Mononuclear cell (primary cell): ENCODE measurements around the gene PTF1A. TPM values are rescaled to one million over a fixed set of nuclear protein-coding genes. Genes with fewer than 3 reads are reported as not detected.

ENCODE experiments used
- H3K27me3 ChIP-seq: 2 replicates; pipeline ENCODE4 v1.6.0; 2011; ENCODE audit warnings: low read length, control low read depth; ENCODE audit not compliant: insufficient read depth
- H3K4me1 ChIP-seq: 2 replicates; pipeline ENCODE4 v1.5.1; 2011; ENCODE audit warnings: mild to moderate bottlenecking, low read length, control low read depth; ENCODE audit not compliant: insufficient read depth
- H3K4me3 ChIP-seq: 2 replicates; pipeline ENCODE4 v1.5.1; 2011; ENCODE audit warnings: mild to moderate bottlenecking, low read length, moderate library complexity
- H3K9me3 ChIP-seq: 2 replicates; pipeline ENCODE4 v1.5.1; 2011; ENCODE audit warnings: low read depth, mild to moderate bottlenecking, control low read depth, low read length
- total RNA-seq: library from RNA; depleted of rRNA; stranded (reverse); fragments of >200 nt; gene quantifications from one replicate; pipeline ENCODE4 v1.2.3, GENCODE V29; 2012

The PTF1A gene
- total RNA-seq, 1 donor: not detected

DNA sequence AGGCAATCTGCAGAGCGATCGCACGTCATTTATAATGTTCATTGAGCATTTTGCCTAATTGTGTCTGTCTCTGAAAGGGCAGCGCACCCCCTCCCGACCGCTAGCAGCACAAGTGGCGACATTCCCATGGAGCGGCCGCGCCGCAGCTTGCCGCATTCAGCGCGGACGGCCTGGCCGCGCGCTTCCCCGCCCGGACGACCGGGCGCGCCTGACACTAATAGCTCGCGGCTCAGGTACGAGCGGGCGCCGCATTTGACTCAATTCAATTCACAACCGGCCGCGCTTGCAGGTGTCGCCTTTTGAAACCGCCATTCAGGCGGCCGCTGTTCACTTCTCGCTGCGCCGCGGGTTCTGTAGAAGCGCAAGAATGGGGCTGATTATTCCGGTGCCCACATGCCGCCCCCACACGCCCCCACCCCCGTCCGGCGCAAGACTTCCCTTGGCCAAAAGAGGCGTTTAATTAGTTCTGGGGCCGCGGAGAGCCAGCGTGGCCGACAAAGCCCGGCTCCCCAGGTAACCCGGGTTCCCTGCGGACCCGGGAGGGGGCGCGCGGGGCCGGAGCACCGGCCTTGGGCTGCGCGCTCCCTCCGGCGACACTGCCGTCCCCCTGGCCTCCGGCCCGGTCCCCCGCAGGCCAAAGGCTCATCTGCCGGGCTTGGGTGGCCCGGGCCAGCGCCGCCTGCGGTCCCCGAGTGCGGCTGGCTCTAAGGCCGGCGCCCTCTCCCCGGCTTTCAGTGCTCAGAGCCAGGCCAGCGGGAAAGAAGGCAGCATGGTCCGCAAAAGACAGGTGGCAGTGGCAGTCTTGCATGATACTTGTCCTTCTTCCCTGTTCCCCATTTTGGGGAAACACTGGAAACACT is 18.7 kb upstream of the PTF1A start:
- Histone ChIP-seq H3K27me3 (peaks cover 81% of the 10 kb centered on the region), H3K9me3 (no peaks in the 10 kb centered on the region), H3K4me1 (no peaks in the 10 kb centered on the region), H3K4me3 (no peak overlapping the region)

DNA sequence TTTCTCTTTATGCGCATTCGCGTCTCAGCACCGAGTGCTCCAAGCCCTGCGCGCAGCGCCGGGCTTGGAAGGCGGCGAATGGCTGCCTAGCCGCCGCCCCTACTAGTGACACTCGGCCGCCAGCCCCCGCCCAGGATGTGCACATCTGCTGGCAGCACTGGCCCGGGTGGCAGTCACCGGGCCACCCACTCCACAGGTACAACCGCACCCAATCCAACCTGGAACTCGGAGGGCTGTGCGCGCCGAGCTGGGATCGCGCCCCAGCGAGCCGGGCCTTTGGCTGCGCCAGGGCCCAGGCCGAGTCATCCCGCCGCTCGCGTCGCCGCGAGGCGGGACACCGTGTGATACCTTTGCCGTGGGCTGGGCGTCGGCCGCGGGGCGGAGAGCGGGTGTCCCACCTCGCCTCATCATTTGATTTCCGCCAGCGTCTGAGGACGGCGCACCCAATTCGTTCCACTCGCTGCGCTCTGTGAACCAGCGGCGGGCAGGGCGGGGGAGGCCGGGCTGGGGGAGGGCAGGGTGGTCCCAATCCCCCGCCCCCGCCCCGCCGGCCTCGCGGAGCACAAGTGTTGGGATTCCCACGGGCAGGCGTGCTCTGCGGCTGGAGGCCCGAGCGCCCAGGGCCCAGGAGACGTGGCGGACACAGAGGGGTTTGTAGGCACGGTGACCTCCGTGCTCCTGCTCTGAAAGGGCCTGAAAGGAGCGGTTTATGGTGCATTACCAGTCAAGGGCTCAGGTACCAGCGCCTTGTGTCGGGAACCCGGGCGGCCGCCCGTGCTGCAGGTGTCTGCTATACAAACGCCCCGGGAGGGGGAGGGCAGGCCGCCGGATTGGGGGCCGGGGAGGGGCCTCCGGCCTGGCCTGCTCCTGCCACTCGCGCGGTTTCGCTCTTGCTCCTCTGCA is 17.8 kb upstream of the PTF1A start:
- Histone ChIP-seq H3K4me1 (no peaks in the 10 kb centered on the region), H3K27me3 (peaks cover 83% of the 10 kb centered on the region), H3K9me3 (no peaks in the 10 kb centered on the region), H3K4me3 (no peak overlapping the region)

DNA sequence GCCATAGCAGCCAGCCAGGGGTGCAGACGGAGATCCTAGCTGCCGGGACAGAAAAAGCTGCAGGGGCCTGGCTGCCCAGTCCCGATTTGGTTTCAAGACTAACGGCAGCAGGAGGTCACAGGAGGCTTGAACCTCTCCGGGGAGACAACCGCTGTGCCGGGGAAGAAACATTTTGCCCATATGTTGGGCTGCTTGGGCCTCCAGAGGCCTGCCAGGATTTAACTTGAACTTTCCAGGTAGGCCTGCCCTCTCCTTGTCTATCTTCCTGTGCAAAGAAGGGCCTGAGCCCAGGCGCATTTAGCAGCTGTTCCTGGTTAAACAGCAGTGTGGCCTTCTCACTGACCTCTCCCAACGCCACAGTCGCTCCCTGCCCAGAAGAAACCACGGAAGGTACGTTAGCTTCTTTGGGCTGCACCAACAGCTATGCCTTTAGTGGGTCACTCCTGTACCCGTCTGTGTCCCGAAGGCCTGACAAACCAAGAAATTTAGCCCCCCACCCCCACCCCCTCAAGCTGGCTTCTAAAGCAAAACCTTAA is 17.1 kb upstream of the PTF1A start:
- Histone ChIP-seq H3K9me3 (no peaks in the 10 kb centered on the region), H3K27me3 (peaks cover 80% of the 10 kb centered on the region), H3K4me1 (no peaks in the 10 kb centered on the region), H3K4me3 (no peak overlapping the region)

DNA sequence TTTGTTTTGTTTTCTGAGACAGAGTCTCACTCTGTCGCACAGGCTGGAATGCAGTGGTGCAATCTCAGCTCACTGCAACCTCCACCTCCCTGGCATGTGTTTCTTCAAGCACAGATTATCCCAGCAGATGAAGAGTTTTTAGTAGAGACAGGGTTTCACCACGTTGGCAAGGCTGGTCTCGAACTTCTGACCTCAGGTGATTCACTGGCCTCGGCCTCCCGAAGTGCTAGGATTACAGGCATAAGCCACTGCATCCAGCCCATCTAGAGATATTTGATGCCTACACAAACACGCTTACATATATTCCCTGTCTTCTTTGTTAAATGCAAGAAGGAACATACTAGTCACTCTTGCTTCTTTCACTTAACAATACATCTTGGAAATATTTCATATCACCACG is 5.9 kb upstream of the PTF1A start:
- Histone ChIP-seq H3K4me1 (no peaks in the 10 kb centered on the region), H3K27me3 (peaks cover 42% of the 10 kb centered on the region), H3K4me3 (no peak overlapping the region), H3K9me3 (no peaks in the 10 kb centered on the region)

DNA sequence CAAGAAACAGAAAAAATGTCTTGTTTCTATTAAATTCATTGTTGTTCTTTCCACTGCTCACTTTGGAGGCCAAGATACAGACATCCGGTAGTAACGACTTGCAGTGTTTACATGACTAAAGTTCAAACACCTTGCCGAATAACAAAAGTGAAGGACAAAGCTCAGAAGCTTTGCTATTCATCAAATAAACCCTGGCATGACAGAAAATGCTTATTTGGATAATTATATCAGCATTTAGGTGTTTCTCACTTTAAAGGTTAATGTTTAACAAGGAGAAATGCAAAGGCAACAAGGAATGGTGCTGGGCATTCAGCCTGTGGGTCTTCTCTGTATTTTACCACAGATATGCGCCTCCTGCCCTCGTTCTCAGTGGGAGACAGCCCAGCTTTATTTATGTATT is 5.4 kb upstream of the PTF1A start:
- peaks cover 47% of the 10 kb centered on the region for H3K27me3 ChIP-seq

DNA sequence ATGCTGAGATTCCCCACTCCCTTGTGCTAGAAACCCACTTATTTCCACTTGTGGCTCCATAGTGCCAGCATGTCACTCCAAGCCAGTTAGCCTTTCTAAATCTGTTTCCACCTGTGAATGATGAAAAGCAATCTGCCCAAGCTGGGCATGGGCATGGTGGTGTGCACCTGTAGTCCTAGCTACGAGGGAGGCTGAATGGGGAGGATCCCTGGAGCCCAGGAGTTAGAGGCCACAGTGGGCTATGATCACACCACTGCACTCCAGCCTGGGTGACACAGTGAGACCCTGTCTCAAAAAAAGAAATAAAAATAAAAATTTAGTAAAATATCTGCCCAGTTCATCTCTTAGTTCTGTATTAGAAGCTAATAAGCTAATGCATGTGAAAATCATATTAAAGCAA is 5.0 kb upstream of the PTF1A start:
- Histone ChIP-seq H3K4me3 (no peak overlapping the region), H3K4me1 (no peaks in the 10 kb centered on the region), H3K27me3 (peaks cover 48% of the 10 kb centered on the region), H3K9me3 (no peaks in the 10 kb centered on the region)

More for the DNA sequence above, 5.4 kb upstream of the PTF1A start:
- H3K9me3 ChIP-seq: no peaks in the 10 kb centered on the region
- H3K4me1 ChIP-seq: no peaks in the 10 kb centered on the region
- no peak overlapping the region for H3K4me3 ChIP-seq

DNA sequence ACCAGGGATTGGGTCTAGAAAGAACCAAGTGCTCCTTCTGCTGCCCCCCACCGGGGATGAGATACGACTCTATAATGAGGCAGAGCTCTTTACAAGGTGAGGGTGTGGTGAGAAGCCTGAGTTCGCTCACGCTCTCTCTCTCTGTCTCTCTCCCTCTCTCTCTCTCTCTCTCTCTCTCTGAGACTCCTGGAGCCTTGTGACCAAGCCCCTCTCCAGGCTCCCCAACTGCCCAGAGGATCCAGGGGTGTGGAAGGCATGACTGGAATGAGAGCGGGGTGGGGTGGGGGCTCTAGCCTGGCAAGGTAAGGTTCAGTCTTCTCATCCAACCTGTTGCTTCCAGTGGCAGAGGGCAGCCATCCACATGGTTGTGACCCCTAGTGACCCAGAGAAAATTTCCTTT is 3.1 kb upstream of the PTF1A start:
- Histone ChIP-seq H3K4me3 (no peak overlapping the region), H3K27me3 (peaks cover 57% of the 10 kb centered on the region), H3K4me1 (no peaks in the 10 kb centered on the region), H3K9me3 (no peaks in the 10 kb centered on the region)

DNA sequence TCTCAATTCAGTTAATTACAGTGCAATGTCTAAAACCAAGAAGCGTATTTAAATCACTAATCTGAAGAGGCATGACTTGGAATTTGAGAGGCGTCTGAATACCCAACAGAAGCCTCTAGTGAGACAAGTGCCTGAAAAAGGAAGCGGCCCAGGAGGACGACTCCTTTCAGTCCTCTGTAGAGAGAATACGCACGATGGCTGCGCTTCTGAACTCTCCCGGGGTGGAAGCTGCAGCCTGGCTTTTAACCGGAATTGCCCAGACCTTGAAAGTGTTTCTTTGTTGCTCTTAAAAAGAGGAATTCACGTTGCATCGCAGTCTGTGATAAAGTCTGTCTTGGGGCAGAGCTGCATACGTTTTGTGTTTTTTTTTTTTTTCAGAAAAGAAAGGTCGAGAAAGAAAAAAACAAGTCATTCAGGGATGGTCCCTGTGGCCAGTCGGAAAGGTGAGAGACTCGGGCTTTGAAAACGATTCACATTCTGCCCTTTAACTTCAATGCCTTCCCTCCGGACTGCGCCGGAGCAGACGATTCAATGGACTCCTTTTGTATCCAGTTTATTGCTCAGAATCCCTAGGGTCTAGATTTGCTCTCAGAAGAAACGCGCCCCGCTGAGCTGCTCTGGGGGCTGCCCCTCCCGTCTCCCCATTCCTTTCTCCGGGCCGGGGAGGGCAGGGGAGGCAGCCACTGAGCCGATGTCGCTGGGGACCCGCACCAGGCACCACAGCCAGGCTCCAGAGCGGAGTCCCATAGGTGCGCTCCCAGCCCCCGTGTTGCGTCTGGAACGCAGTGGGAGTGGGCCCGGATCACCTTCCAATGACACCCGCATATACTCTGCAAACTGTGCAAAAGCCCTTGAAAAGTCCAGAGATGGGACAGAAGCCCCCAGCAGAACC is 994 bp upstream of the PTF1A start:
- H3K27me3 ChIP-seq: peaks cover 72% of the 10 kb centered on the region
- no peak overlapping the region for H3K4me3 ChIP-seq
- no peaks in the 10 kb centered on the region for H3K9me3 ChIP-seq
- H3K4me1 ChIP-seq: no peaks in the 10 kb centered on the region

DNA sequence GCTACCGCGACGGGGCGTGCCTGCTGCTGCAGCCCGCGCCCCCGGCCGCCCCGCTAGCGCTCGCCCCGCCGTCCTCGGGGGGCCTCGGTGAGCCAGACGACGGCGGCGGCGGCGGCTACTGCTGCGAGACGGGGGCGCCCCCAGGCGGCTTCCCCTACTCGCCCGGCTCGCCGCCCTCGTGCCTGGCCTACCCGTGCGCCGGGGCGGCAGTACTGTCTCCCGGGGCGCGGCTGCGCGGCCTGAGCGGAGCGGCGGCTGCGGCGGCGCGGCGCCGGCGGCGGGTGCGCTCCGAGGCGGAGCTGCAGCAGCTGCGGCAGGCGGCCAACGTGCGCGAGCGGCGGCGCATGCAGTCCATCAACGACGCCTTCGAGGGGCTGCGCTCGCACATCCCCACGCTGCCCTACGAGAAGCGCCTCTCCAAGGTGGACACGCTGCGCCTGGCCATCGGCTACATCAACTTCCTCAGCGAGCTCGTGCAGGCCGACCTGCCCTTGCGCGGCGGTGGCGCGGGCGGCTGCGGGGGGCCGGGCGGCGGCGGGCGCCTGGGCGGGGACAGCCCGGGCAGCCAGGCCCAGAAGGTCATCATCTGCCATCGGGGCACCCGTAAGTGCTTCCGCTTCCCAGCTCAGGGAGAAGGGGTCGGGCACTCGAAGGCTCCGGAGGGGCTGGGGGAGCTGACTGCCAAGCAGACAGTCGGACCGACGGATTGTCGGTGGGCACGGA is 761 bp downstream of the PTF1A start:
- no peak overlapping the region for H3K4me3 ChIP-seq
- H3K27me3 ChIP-seq: peaks cover 76% of the 10 kb centered on the region
- no peaks in the 10 kb centered on the region for H3K9me3 ChIP-seq
- H3K4me1 ChIP-seq: no peaks in the 10 kb centered on the region

DNA sequence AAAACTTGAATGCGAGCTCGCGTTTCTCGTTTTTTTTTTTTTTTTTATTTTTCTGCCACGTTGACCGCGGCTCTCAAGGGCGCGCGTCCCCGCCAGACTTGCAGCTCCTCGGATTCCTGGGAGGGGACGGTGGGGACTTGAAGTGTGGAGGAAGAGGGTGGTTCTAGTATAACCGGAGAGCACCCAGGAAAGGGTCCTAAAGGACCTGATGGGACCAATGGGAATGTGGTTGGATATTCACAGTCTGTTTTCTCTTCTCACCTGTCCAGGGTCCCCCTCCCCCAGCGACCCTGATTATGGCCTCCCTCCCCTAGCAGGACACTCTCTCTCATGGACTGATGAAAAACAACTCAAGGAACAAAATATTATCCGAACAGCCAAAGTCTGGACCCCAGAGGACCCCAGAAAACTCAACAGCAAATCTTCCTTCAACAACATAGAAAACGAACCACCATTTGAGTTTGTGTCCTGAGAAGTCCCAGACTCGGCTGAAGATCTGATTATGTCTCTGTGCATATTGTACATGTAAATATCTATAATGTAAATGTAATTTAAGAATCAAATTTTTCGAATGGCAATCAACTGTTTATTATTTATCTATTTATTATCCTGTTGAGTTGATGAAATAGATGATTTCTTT is 1.4 kb downstream of the PTF1A start:
- H3K9me3 ChIP-seq: no peaks in the 10 kb centered on the region
- no peak overlapping the region for H3K4me3 ChIP-seq
- H3K4me1 ChIP-seq: no peaks in the 10 kb centered on the region
- peaks cover 78% of the 10 kb centered on the region for H3K27me3 ChIP-seq

DNA sequence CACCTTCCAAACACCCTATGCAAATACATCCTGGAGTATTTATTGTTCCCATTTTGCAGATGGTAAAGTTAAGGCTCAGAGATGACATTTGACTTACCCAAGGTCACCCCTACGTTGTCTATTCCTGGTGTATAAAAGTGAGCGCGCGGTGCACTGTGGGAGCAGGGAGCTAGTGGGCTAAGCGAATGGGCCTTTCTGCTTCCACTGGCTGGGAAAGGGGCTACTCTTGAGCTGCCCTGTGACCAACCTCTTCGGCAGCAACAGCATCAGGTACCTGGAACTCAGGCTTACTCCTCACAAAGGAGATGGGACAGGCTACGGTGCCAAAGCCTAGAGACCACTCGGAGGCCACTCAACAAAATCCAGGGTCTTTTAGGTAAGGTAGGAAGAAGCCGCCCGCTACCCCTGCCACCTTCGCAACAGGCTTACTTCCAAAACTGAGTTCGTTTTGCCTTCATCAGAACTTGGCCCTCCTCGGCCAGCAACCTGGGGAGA is 2.4 kb downstream of the PTF1A start:
- H3K4me3 ChIP-seq: no peak overlapping the region
- H3K9me3 ChIP-seq: no peaks in the 10 kb centered on the region
- peaks cover 82% of the 10 kb centered on the region for H3K27me3 ChIP-seq
- H3K4me1 ChIP-seq: no peaks in the 10 kb centered on the region

DNA sequence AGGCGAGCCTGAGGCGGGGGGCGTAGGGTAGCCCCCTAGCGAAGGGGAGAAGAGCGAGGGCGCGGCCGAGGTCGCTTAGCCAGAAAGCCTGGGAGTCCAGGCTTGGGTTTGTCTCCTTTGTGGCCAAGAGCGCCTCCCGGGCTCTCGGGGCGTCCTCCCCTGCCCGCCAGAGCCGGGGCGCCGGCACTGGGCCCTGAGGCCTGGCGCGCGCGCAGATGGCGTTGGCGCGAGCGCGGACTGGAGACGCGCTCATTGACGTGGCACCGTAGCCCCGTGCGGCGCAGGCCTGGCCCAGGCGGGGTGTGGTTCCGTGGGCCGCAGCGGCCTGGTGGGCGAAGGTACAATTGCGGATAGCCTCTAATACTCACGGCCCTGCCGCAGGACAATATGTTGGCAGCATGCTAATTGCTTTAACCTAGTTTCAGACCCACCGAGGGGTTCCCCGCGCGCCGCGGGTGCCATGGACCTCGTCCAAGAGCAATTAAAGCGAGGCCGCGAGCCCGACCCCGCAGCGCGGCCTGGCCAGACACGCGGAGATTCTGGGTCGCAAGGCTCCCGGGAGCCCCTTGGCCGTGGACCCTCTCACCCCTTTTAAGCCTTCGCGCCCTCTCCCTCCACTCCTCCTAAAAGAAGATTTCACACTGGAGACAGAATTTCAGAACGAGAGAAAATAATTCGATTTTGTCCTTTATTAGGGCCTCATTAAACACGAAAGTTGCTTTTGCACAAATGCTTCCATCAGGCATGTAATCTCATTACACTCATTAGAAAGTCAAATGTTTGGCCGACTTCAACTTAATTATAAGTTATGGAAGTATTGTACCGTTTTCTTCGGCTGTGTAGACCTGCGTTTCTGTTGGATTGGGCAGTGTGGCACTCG is 3.1 kb downstream of the PTF1A start:
- Histone ChIP-seq H3K27me3 (peaks cover 87% of the 10 kb centered on the region), H3K4me3 (no peak overlapping the region), H3K4me1 (no peaks in the 10 kb centered on the region), H3K9me3 (no peaks in the 10 kb centered on the region)
